Activated CD8-positive, alpha-beta memory T cell treated with anti-CD3 and anti-CD28 coated beads for 4 hours (primary cell): ENCODE results near the gene SLFN5.
"Not testable (repeated sequence)": the region's sequence is repeated elsewhere in the genome, so short reads cannot be mapped to it uniquely, and the experiment has no call there.

Experiments
- DNase-seq, 2 donors: peaks; one replicate each; pipeline ENCODE4 v3.0.0-alpha.2; 2020; ENCODE audit warnings: low read depth in 2 of 2

SLFN5 gene

GRCh38 chr17:35242805-35243560, at the start of gene SLFN5:
Gene SLFN5 (plus strand): TSS chr17:35243072. CDS start chr17:35258691, 15,619 bp downstream.
- DNase-seq, result peak; percentile 86 to 88

- not testable (repeated sequence) for DNase-seq
These were observed 48.9 kb upstream of the SLFN5 start, which contains the start of gene SLC35G3 for GRCh38 chr17:35194001-35194400. Gene SLC35G3 (minus strand): TSS chr17:35194393. CDS start chr17:35194307, 86 bp downstream.

- DNase-seq, result not testable (repeated sequence)
These were observed 47.8 kb upstream of the SLFN5 start for GRCh38 chr17:35195062-35195461.

GRCh38 chr17:35202582-35202981, 40.3 kb upstream of the SLFN5 start:
- DNase-seq, result not testable (repeated sequence)

- no peak for DNase-seq
These were observed 32.1 kb upstream of the SLFN5 start for GRCh38 chr17:35210741-35211140.

GRCh38 chr17:35212668-35213067, 30.2 kb upstream of the SLFN5 start:
- no peak for DNase-seq

- no peak for DNase-seq
These were observed 29.4 kb upstream of the SLFN5 start for GRCh38 chr17:35213412-35213940.

- no peak for DNase-seq
These were observed 28.7 kb upstream of the SLFN5 start for GRCh38 chr17:35214192-35214591.

GRCh38 chr17:35214631-35215273, 28.1 kb upstream of the SLFN5 start:
- DNase-seq, result no peak

GRCh38 chr17:35217107-35217506, 25.8 kb upstream of the SLFN5 start:
- no peak for DNase-seq

- DNase-seq, result no peak
These were observed 24.0 kb upstream of the SLFN5 start for GRCh38 chr17:35218915-35219314.

GRCh38 chr17:35222452-35222851, 20.4 kb upstream of the SLFN5 start:
- no peak for DNase-seq

GRCh38 chr17:35224436-35224835, 18.4 kb upstream of the SLFN5 start:
- no peak for DNase-seq

- no peak for DNase-seq
These were observed 15.3 kb upstream of the SLFN5 start for GRCh38 chr17:35227546-35227945.

GRCh38 chr17:35229638-35230037, 13.2 kb upstream of the SLFN5 start:
- no peak for DNase-seq

GRCh38 chr17:35234315-35234714, 8.6 kb upstream of the SLFN5 start:
- DNase-seq, result not testable (repeated sequence)

- no peak for DNase-seq
These were observed 7.6 kb upstream of the SLFN5 start for GRCh38 chr17:35235289-35235688.

GRCh38 chr17:35235917-35236316, 7.0 kb upstream of the SLFN5 start:
- no peak for DNase-seq

- no peak for DNase-seq
These were observed 6.1 kb upstream of the SLFN5 start for GRCh38 chr17:35236821-35237220.

- no peak for DNase-seq
These were observed 4.1 kb upstream of the SLFN5 start for GRCh38 chr17:35238821-35239220.

GRCh38 chr17:35239823-35240222, 3.0 kb upstream of the SLFN5 start:
- DNase-seq, result no peak

- no peak for DNase-seq
These were observed 2.0 kb upstream of the SLFN5 start for GRCh38 chr17:35240861-35241260.

- DNase-seq, result no peak
These were observed 1.4 kb upstream of the SLFN5 start for GRCh38 chr17:35241520-35241919.
